HG03342 (cell line): ENCODE data around the gene MED20.

Source experiments
- ATAC-seq: cut with Tn5 transposase; IDR thresholded peaks from one replicate; pipeline ENCODE4 v1.9.1; 2021; ENCODE audit warnings: mild to moderate bottlenecking, moderate library complexity; ENCODE audit not compliant: unreplicated experiment

The MED20 gene

GRCh38 chr6:41858703-41859102, 62.2 kb downstream of the MED20 start:
- no peak for ATAC-seq
